Measurements from ENCODE around the gene MAG.

MAG gene

GRCh38 chr19:35298561-35298972, 6.6 kb downstream of the MAG start:
- Histone ChIP-seq H3K4me1 (ENCODE audit: control insufficient read depth in 1 of 2, insufficient read depth in 2 of 2, low read length in 2 of 2) (no peaks in the 10 kb centered on the region), H3K36me3 (ENCODE audit: control insufficient read depth in 1 of 2, insufficient read depth in 2 of 2, low read length in 2 of 2) (no peaks in the 10 kb centered on the region), H3K9ac (ENCODE audit: low read depth in 1 of 2, low read length in 2 of 2) (no peak overlapping the region), H3K4me3 (ENCODE audit: low read depth in 1 of 2, low read length in 2 of 2) (no peak overlapping the region), H3K27ac (ENCODE audit: low read depth, low read length) (no peak overlapping the region), H3K9me3 (ENCODE audit: control insufficient read depth in 1 of 2, low read length in 2 of 2) (no peaks in the 10 kb centered on the region), H3K27me3 (ENCODE audit: control insufficient read depth in 1 of 2, insufficient read depth in 2 of 2, low read length in 2 of 2) (no peaks in the 10 kb centered on the region)

- Histone ChIP-seq H3K36me3 (ENCODE audit: control insufficient read depth in 1 of 2, insufficient read depth in 2 of 2, low read length in 2 of 2) (no peaks in the 10 kb centered on the region), H3K4me3 (ENCODE audit: low read depth in 1 of 2, low read length in 2 of 2) (no peak overlapping the region), H3K9me3 (ENCODE audit: control insufficient read depth in 1 of 2, low read length in 2 of 2) (no peaks in the 10 kb centered on the region), H3K4me1 (ENCODE audit: control insufficient read depth in 1 of 2, insufficient read depth in 2 of 2, low read length in 2 of 2) (no peaks in the 10 kb centered on the region), H3K27me3 (ENCODE audit: control insufficient read depth in 1 of 2, insufficient read depth in 2 of 2, low read length in 2 of 2) (no peaks in the 10 kb centered on the region), H3K9ac (ENCODE audit: low read depth in 1 of 2, low read length in 2 of 2) (no peak overlapping the region), H3K27ac (ENCODE audit: low read depth, low read length) (no peak overlapping the region)
Observed at GRCh38 chr19:35299523-35300338, 7.8 kb downstream of the MAG start.

- H3K27ac ChIP-seq (ENCODE audit: low read depth, low read length) = no peak overlapping the region
- H3K36me3 ChIP-seq (ENCODE audit: control insufficient read depth in 1 of 2, insufficient read depth in 2 of 2, low read length in 2 of 2) = no peaks in the 10 kb centered on the region
- no peaks in the 10 kb centered on the region for H3K27me3 ChIP-seq (ENCODE audit: control insufficient read depth in 1 of 2, insufficient read depth in 2 of 2, low read length in 2 of 2)
- no peaks in the 10 kb centered on the region for H3K9me3 ChIP-seq (ENCODE audit: control insufficient read depth in 1 of 2, low read length in 2 of 2)
- H3K4me1 ChIP-seq (ENCODE audit: control insufficient read depth in 1 of 2, insufficient read depth in 2 of 2, low read length in 2 of 2) = no peaks in the 10 kb centered on the region
- no peak overlapping the region for H3K9ac ChIP-seq (ENCODE audit: low read depth in 1 of 2, low read length in 2 of 2)
- no peak overlapping the region for H3K4me3 ChIP-seq (ENCODE audit: low read depth in 1 of 2, low read length in 2 of 2)
Observed at GRCh38 chr19:35300339-35300649, 8.3 kb downstream of the MAG start.

GRCh38 chr19:35301961-35302360, 10.0 kb downstream of the MAG start:
- H3K9ac ChIP-seq (ENCODE audit: low read depth in 1 of 2, low read length in 2 of 2) = no peak overlapping the region
- H3K36me3 ChIP-seq (ENCODE audit: control insufficient read depth in 1 of 2, insufficient read depth in 2 of 2, low read length in 2 of 2) = no peaks in the 10 kb centered on the region
- no peaks in the 10 kb centered on the region for H3K27me3 ChIP-seq (ENCODE audit: control insufficient read depth in 1 of 2, insufficient read depth in 2 of 2, low read length in 2 of 2)
- H3K9me3 ChIP-seq (ENCODE audit: control insufficient read depth in 1 of 2, low read length in 2 of 2) = no peaks in the 10 kb centered on the region
- no peaks in the 10 kb centered on the region for H3K4me1 ChIP-seq (ENCODE audit: control insufficient read depth in 1 of 2, insufficient read depth in 2 of 2, low read length in 2 of 2)
- H3K27ac ChIP-seq (ENCODE audit: low read depth, low read length) = no peak overlapping the region
- no peak overlapping the region for H3K4me3 ChIP-seq (ENCODE audit: low read depth in 1 of 2, low read length in 2 of 2)

- Histone ChIP-seq H3K4me1 (ENCODE audit: control insufficient read depth in 1 of 2, insufficient read depth in 2 of 2, low read length in 2 of 2) (no peaks in the 10 kb centered on the region), H3K4me3 (ENCODE audit: low read depth in 1 of 2, low read length in 2 of 2) (no peak overlapping the region), H3K36me3 (ENCODE audit: control insufficient read depth in 1 of 2, insufficient read depth in 2 of 2, low read length in 2 of 2) (no peaks in the 10 kb centered on the region), H3K9me3 (ENCODE audit: control insufficient read depth in 1 of 2, low read length in 2 of 2) (no peaks in the 10 kb centered on the region), H3K27me3 (ENCODE audit: control insufficient read depth in 1 of 2, insufficient read depth in 2 of 2, low read length in 2 of 2) (no peaks in the 10 kb centered on the region), H3K27ac (ENCODE audit: low read depth, low read length) (no peak overlapping the region), H3K9ac (ENCODE audit: low read depth in 1 of 2, low read length in 2 of 2) (no peak overlapping the region)
Observed at GRCh38 chr19:35302446-35302845, 10.5 kb downstream of the MAG start.

- Histone ChIP-seq H3K4me3 (ENCODE audit: low read depth in 1 of 2, low read length in 2 of 2) (no peak overlapping the region), H3K9ac (ENCODE audit: low read depth in 1 of 2, low read length in 2 of 2) (no peak overlapping the region), H3K27ac (ENCODE audit: low read depth, low read length) (no peak overlapping the region), H3K4me1 (ENCODE audit: control insufficient read depth in 1 of 2, insufficient read depth in 2 of 2, low read length in 2 of 2) (no peaks in the 10 kb centered on the region), H3K9me3 (ENCODE audit: control insufficient read depth in 1 of 2, low read length in 2 of 2) (no peaks in the 10 kb centered on the region), H3K36me3 (ENCODE audit: control insufficient read depth in 1 of 2, insufficient read depth in 2 of 2, low read length in 2 of 2) (no peaks in the 10 kb centered on the region), H3K27me3 (ENCODE audit: control insufficient read depth in 1 of 2, insufficient read depth in 2 of 2, low read length in 2 of 2) (no peaks in the 10 kb centered on the region)
Observed at GRCh38 chr19:35303357-35303915, 11.5 kb downstream of the MAG start.

- no peak overlapping the region for H3K4me3 ChIP-seq (ENCODE audit: low read depth in 1 of 2, low read length in 2 of 2)
- peaks cover 0 to under 1% of the 10 kb centered on the region in 2 donors for H3K4me1 ChIP-seq (ENCODE audit: control insufficient read depth in 1 of 2, insufficient read depth in 2 of 2, low read length in 2 of 2)
- no peak overlapping the region for H3K27ac ChIP-seq (ENCODE audit: low read depth, low read length)
Observed at GRCh38 chr19:35304036-35304435, 12.1 kb downstream of the MAG start.

GRCh38 chr19:35305181-35305580, 13.2 kb downstream of the MAG start:
- Histone ChIP-seq H3K4me3 (ENCODE audit: low read depth in 1 of 2, low read length in 2 of 2) (no peak overlapping the region), H3K9ac (ENCODE audit: low read depth in 1 of 2, low read length in 2 of 2) (no peak overlapping the region), H3K36me3 (ENCODE audit: control insufficient read depth in 1 of 2, insufficient read depth in 2 of 2, low read length in 2 of 2) (no peaks in the 10 kb centered on the region), H3K27me3 (ENCODE audit: control insufficient read depth in 1 of 2, insufficient read depth in 2 of 2, low read length in 2 of 2) (no peaks in the 10 kb centered on the region), H3K4me1 (ENCODE audit: control insufficient read depth in 1 of 2, insufficient read depth in 2 of 2, low read length in 2 of 2) (peaks cover 0 to 8% of the 10 kb centered on the region in 2 donors), H3K9me3 (ENCODE audit: control insufficient read depth in 1 of 2, low read length in 2 of 2) (no peaks in the 10 kb centered on the region), H3K27ac (ENCODE audit: low read depth, low read length) (no peak overlapping the region)

More at GRCh38 chr19:35304036-35304435, 12.1 kb downstream of the MAG start:
- H3K27me3 ChIP-seq (ENCODE audit: control insufficient read depth in 1 of 2, insufficient read depth in 2 of 2, low read length in 2 of 2) = no peaks in the 10 kb centered on the region
- H3K9me3 ChIP-seq (ENCODE audit: control insufficient read depth in 1 of 2, low read length in 2 of 2) = no peaks in the 10 kb centered on the region
- no peak overlapping the region for H3K9ac ChIP-seq (ENCODE audit: low read depth in 1 of 2, low read length in 2 of 2)
- no peaks in the 10 kb centered on the region for H3K36me3 ChIP-seq (ENCODE audit: control insufficient read depth in 1 of 2, insufficient read depth in 2 of 2, low read length in 2 of 2)

- no peak overlapping the region for H3K9ac ChIP-seq (ENCODE audit: low read depth in 1 of 2, low read length in 2 of 2)
- H3K36me3 ChIP-seq (ENCODE audit: control insufficient read depth in 1 of 2, insufficient read depth in 2 of 2, low read length in 2 of 2) = no peaks in the 10 kb centered on the region
- peaks cover 0 to 8% of the 10 kb centered on the region in 2 donors for H3K4me1 ChIP-seq (ENCODE audit: control insufficient read depth in 1 of 2, insufficient read depth in 2 of 2, low read length in 2 of 2)
- H3K9me3 ChIP-seq (ENCODE audit: control insufficient read depth in 1 of 2, low read length in 2 of 2) = no peaks in the 10 kb centered on the region
- no peak overlapping the region for H3K4me3 ChIP-seq (ENCODE audit: low read depth in 1 of 2, low read length in 2 of 2)
- no peak overlapping the region for H3K27ac ChIP-seq (ENCODE audit: low read depth, low read length)
- no peaks in the 10 kb centered on the region for H3K27me3 ChIP-seq (ENCODE audit: control insufficient read depth in 1 of 2, insufficient read depth in 2 of 2, low read length in 2 of 2)
Observed at GRCh38 chr19:35306473-35307246, 14.7 kb downstream of the MAG start.

- H3K27ac ChIP-seq (ENCODE audit: low read depth, low read length) = no peak overlapping the region
- peaks cover 0 to 8% of the 10 kb centered on the region in 2 donors for H3K4me1 ChIP-seq (ENCODE audit: control insufficient read depth in 1 of 2, insufficient read depth in 2 of 2, low read length in 2 of 2)
Observed at GRCh38 chr19:35307931-35308330, 16.0 kb downstream of the MAG start.

More at GRCh38 chr19:35307931-35308330, 16.0 kb downstream of the MAG start:
- Histone ChIP-seq H3K4me3 (ENCODE audit: low read depth in 1 of 2, low read length in 2 of 2) (no peak overlapping the region), H3K36me3 (ENCODE audit: control insufficient read depth in 1 of 2, insufficient read depth in 2 of 2, low read length in 2 of 2) (no peaks in the 10 kb centered on the region), H3K9me3 (ENCODE audit: control insufficient read depth in 1 of 2, low read length in 2 of 2) (no peaks in the 10 kb centered on the region), H3K27me3 (ENCODE audit: control insufficient read depth in 1 of 2, insufficient read depth in 2 of 2, low read length in 2 of 2) (no peaks in the 10 kb centered on the region), H3K9ac (ENCODE audit: low read depth in 1 of 2, low read length in 2 of 2) (no peak overlapping the region)

Measured in duodenal mucosa (tissue), 2 donors.